HEK293 (cell line): ENCODE measurements around the gene COBL.

Experiments used
- CTCF ChIA-PET: fragments of 350-600 bp; formaldehyde crosslinking; extraction: SDS; loops from one replicate; lab custom pipeline; 2021; ENCODE audit warnings: antibody characterized with exemption; lab: Yijun Ruan, JAX
- POLR2A ChIA-PET: fragments of 300-600 bp; formaldehyde crosslinking; extraction: SDS; loops from one replicate; lab custom pipeline; 2020; ENCODE audit warnings: antibody characterized with exemption, inconsistent platforms; lab: Yijun Ruan, JAX
- H3K27ac ChIP-seq: fragments of 200-500 bp; sonication (Bioruptor generic); 2 replicates; pipeline ENCODE4 v1.5.1; 2014; ENCODE audit warnings: low read depth, low read length, control low read depth, inconsistent platforms; ENCODE audit errors: extremely low read depth
- H3K36me3 ChIP-seq, 2 experiments: fragments of 200-500 bp in 1 of 2; sonication (Bioruptor generic) in 1 of 2; 1 replicate in 1 of 2; 2 replicates in 1 of 2; pipeline ENCODE4 v1.5.1; 2014 to 2017; ENCODE audit warnings: inconsistent platforms in 2 of 2, low read length in 2 of 2; ENCODE audit not compliant: control insufficient read depth in 2 of 2, insufficient read depth in 1 of 2
- H3K4me1 ChIP-seq: fragments of 200-500 bp; sonication (Bioruptor generic); 2 replicates; pipeline ENCODE4 v1.5.1; 2014; ENCODE audit warnings: mild to moderate bottlenecking, low read length, inconsistent platforms; ENCODE audit not compliant: control insufficient read depth, insufficient read depth
- H3K4me3 ChIP-seq: 2 replicates; pipeline ENCODE4 v1.5.1; 2011; ENCODE audit warnings: low read depth, mild to moderate bottlenecking, control low read depth, low read length, moderate library complexity
- H3K9me3 ChIP-seq: fragments of 200-500 bp; sonication (Bioruptor generic); 2 replicates; pipeline ENCODE4 v1.5.1; 2014; ENCODE audit warnings: low read depth, low read length, inconsistent platforms; ENCODE audit not compliant: control insufficient read depth, insufficient read depth
- BCL6B ChIP-seq: fragments of 450-650 bp; formaldehyde crosslinking; IDR thresholded peaks from 2 replicates; pipeline ENCODE4 v1.5.1; 2017; ENCODE audit warnings: missing biosample characterization, missing genetic modification characterization
- GLI2 ChIP-seq: fragments of 450-650 bp; formaldehyde crosslinking; IDR thresholded peaks from 2 replicates; pipeline ENCODE4; 2017; ENCODE audit warnings: missing biosample characterization, missing genetic modification characterization, low read depth, borderline replicate concordance
- KLF10 ChIP-seq: fragments of 450-650 bp; IDR thresholded peaks from 2 replicates; pipeline ENCODE4 v1.5.1; 2018; ENCODE audit warnings: missing biosample characterization, mild to moderate bottlenecking, missing genetic modification characterization
- KLF16 ChIP-seq: fragments of 450-650 bp; formaldehyde crosslinking; IDR thresholded peaks from 2 replicates; pipeline ENCODE4 v1.5.1; 2017; ENCODE audit warnings: missing biosample characterization, missing genetic modification characterization
- PRDM4 ChIP-seq: fragments of 450-650 bp; formaldehyde crosslinking; IDR thresholded peaks from 2 replicates; pipeline ENCODE4 v1.5.1; 2017; ENCODE audit warnings: missing biosample characterization, missing genetic modification characterization
- TSHZ1 ChIP-seq: fragments of 450-650 bp; formaldehyde crosslinking; IDR thresholded peaks from 2 replicates; pipeline ENCODE4 v1.5.1; 2016; ENCODE audit warnings: missing biosample characterization, missing genetic modification characterization, borderline replicate concordance
- ZNF114 ChIP-seq: fragments of 450-650 bp; formaldehyde crosslinking; IDR thresholded peaks from 2 replicates; pipeline ENCODE4 v1.5.0; 2017; ENCODE audit warnings: missing biosample characterization, missing genetic modification characterization
- ZNF140 ChIP-seq: fragments of 450-650 bp; formaldehyde crosslinking; IDR thresholded peaks from 2 replicates; pipeline ENCODE4 v1.5.1; 2016; ENCODE audit warnings: missing biosample characterization, missing genetic modification characterization
- ZNF146 ChIP-seq: fragments of 450-650 bp; formaldehyde crosslinking; IDR thresholded peaks from 2 replicates; pipeline ENCODE4 v1.5.1; 2016; ENCODE audit warnings: missing biosample characterization, missing genetic modification characterization
- ZNF26 ChIP-seq: fragments of 450-650 bp; formaldehyde crosslinking; IDR thresholded peaks from 2 replicates; pipeline ENCODE4 v1.5.1; 2016; ENCODE audit warnings: missing biosample characterization, missing genetic modification characterization
- ZNF37A ChIP-seq: fragments of 450-650 bp; IDR thresholded peaks from 2 replicates; pipeline ENCODE4 v1.5.1; 2018; ENCODE audit warnings: missing biosample characterization, missing genetic modification characterization
- ZNF423 ChIP-seq: fragments of 450-650 bp; formaldehyde crosslinking; IDR thresholded peaks from 2 replicates; pipeline ENCODE4 v1.5.1; 2016; ENCODE audit warnings: missing biosample characterization, missing genetic modification characterization
- ZNF501 ChIP-seq: fragments of 450-650 bp; formaldehyde crosslinking; IDR thresholded peaks from 2 replicates; pipeline ENCODE4 v1.5.1; 2016; ENCODE audit warnings: missing biosample characterization, missing genetic modification characterization
- ZNF571 ChIP-seq: fragments of 450-650 bp; formaldehyde crosslinking; IDR thresholded peaks from 2 replicates; pipeline ENCODE4 v1.5.0; 2017; ENCODE audit warnings: missing biosample characterization, missing genetic modification characterization
- ZNF660 ChIP-seq: fragments of 450-650 bp; IDR thresholded peaks from 2 replicates; pipeline ENCODE4 v1.5.1; 2018; ENCODE audit warnings: missing biosample characterization, mild to moderate bottlenecking, missing genetic modification characterization
- ZNF701 ChIP-seq: fragments of 450-650 bp; formaldehyde crosslinking; IDR thresholded peaks from 2 replicates; pipeline ENCODE4 v1.5.1; 2016; ENCODE audit warnings: missing biosample characterization, missing genetic modification characterization
- ZNF830 ChIP-seq: fragments of 450-650 bp; IDR thresholded peaks from 2 replicates; pipeline ENCODE4 v1.5.0; 2018; ENCODE audit warnings: missing biosample characterization, missing genetic modification characterization, low read depth, mild to moderate bottlenecking, moderate library complexity
- ZNF837 ChIP-seq: fragments of 450-650 bp; formaldehyde crosslinking; IDR thresholded peaks from 2 replicates; pipeline ENCODE4 v1.5.1; 2016; ENCODE audit warnings: missing biosample characterization, missing genetic modification characterization

COBL gene

GRCh38 chr7:51274001-51274400 lies 42.6 kb downstream of the COBL start (continued):
- TF ChIP-seq ZNF37A (tag by site-specific recombination) (no peak), ZNF114 (tag by site-specific recombination) (no peak), ZNF146 (tag by site-specific recombination) (no peak), BCL6B (tag by site-specific recombination) (no peak), GLI2 (tag by site-specific recombination) (no peak), TSHZ1 (tag by site-specific recombination) (no peak), ZNF26 (tag by site-specific recombination) (no peak)

GRCh38 chr7:51273360-51273759 lies 43.2 kb downstream of the COBL start:
- no peaks in the 10 kb centered on the region for H3K36me3 ChIP-seq
- peaks cover 16% of the 10 kb centered on the region for H3K4me1 ChIP-seq
- H3K4me3 ChIP-seq: no peak overlapping the region
- TF ChIP-seq KLF10 (tag by site-specific recombination): no peak
- no peak for TF ChIP-seq ZNF837 (tag by site-specific recombination)
- no peak for TF ChIP-seq ZNF660
- TF ChIP-seq ZNF501 (tag by site-specific recombination): no peak
- TF ChIP-seq ZNF423 (tag by site-specific recombination): no peak
- TF ChIP-seq ZNF571: no peak
- TF ChIP-seq ZNF701 (tag by site-specific recombination): no peak
- TF ChIP-seq ZNF140 (tag by site-specific recombination): no peak
- TF ChIP-seq KLF16 (tag by site-specific recombination): no peak
- no peak for TF ChIP-seq PRDM4 (tag by site-specific recombination)
- TF ChIP-seq ZNF830: no peak
- H3K9me3 ChIP-seq: no peaks in the 10 kb centered on the region
- ChIA-PET CTCF (interaction anchor here (0.6 kb wide), 1 partner anchor 103 kb away, joined by 3 read pairs; no protein-coding TSS in a partner anchor), POLR2A (no interaction called here)
- no peak overlapping the region for H3K27ac ChIP-seq
